ENCODE measurements around the gene PABPN1L.

Gene PABPN1L

DNA sequence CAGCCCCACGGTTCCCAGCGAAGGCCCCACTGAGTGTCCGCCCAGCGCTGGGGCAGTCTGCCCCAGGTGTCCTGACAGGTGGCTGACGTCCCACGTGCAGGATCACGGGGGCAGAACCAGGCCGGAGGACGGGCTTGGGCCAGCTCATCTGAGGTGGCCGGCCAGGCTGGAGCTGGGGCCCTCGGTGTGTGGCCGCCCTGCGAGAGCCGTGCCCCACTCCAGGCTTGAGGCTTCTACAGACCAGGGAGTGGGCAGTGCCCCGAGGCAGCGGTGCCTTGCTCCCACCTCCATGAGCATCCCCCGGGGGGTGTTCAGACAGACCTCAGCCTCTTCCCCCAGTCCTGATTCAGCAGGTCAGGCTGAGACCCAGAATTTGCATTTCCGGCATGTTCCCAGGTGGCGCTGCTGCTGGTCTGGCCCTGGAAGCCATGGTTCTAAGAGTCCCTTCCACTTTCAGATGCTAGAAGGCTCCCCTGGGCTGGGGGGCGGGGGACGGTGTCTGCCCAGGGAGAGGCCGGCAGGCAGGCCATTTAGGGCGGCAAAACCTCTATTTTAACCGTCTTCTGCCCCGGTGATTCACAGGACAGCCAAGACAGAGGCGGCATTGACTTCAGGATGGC, 35.4 kb upstream of the PABPN1L start:
- Histone ChIP-seq H3K9me3 (ENCODE audit: control insufficient read depth, insufficient read depth, low read length) (no peaks in the 10 kb centered on the region), H3K27me3 (ENCODE audit: control insufficient read depth, low read length) (no peaks in the 10 kb centered on the region), H3F3A (ENCODE audit: control insufficient read depth, insufficient read depth) (no peaks in the 10 kb centered on the region), H3K9me2 (replicated peaks; ENCODE audit: control insufficient read depth, low read length) (no peaks in the 10 kb centered on the region), H3K4me3 (ENCODE audit: low read length) (no peak overlapping the region), H3K36me3 (ENCODE audit: control insufficient read depth, low read length) (peaks cover 58% of the 10 kb centered on the region), H3K4me2 (ENCODE audit: low read length) (no peak overlapping the region), H3K79me2 (ENCODE audit: control insufficient read depth, low read length) (peaks cover 38% of the 10 kb centered on the region), H4K20me1 (ENCODE audit: control insufficient read depth, insufficient read depth, low read depth, low read length) (peaks cover 19% of the 10 kb centered on the region; the same call in 1 of the 2 replicates), H3K4me1 (ENCODE audit: control insufficient read depth, low read length) (peaks cover 11% of the 10 kb centered on the region), H3K27ac (ENCODE audit: low read depth, low read length) (no peak overlapping the region)
- TF ChIP-seq, protein P1, sequence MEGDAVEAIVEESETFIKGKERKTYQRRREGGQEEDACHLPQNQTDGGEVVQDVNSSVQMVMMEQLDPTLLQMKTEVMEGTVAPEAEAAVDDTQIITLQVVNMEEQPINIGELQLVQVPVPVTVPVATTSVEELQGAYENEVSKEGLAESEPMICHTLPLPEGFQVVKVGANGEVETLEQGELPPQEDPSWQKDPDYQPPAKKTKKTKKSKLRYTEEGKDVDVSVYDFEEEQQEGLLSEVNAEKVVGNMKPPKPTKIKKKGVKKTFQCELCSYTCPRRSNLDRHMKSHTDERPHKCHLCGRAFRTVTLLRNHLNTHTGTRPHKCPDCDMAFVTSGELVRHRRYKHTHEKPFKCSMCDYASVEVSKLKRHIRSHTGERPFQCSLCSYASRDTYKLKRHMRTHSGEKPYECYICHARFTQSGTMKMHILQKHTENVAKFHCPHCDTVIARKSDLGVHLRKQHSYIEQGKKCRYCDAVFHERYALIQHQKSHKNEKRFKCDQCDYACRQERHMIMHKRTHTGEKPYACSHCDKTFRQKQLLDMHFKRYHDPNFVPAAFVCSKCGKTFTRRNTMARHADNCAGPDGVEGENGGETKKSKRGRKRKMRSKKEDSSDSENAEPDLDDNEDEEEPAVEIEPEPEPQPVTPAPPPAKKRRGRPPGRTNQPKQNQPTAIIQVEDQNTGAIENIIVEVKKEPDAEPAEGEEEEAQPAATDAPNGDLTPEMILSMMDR (IDR thresholded peaks at IDR 0.05; ENCODE audit: low read depth, low read length, poor library complexity, severe bottlenecking): no peak
- TF ChIP-seq EZH2phosphoT487 (IDR thresholded peaks at IDR 0.05; ENCODE audit: borderline replicate concordance, low read length): no peak

DNA sequence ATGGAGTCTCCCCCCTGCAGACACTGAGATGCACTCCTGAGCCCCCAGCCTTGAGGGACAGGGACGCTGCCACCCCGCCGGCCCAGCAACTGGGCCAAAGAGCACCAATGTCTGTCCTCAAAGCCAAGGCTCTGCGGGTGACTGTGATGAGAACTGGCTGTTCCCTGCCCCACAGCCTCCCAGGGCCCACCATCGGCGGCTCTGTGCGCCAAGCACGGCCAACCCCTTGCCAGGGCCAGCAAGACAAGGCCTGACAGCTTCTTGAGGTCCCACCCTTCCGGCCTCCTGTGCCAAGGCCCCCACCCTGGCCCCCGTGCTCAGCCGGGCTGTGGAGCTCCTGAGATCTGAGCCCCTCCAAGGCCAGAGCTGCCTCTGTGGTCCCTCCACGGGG, 34.2 kb upstream of the PABPN1L start:
- Histone ChIP-seq H3K27me3 (ENCODE audit: control insufficient read depth, low read length) (no peaks in the 10 kb centered on the region), H3F3A (ENCODE audit: control insufficient read depth, insufficient read depth) (no peaks in the 10 kb centered on the region), H3K9me2 (replicated peaks; ENCODE audit: control insufficient read depth, low read length) (no peaks in the 10 kb centered on the region), H3K27ac (ENCODE audit: low read depth, low read length) (no peak overlapping the region), H3K4me2 (ENCODE audit: low read length) (no peak overlapping the region), H4K20me1 (ENCODE audit: control insufficient read depth, insufficient read depth, low read depth, low read length) (peaks cover 13% of the 10 kb centered on the region; the same call in 1 of the 2 replicates), H3K79me2 (ENCODE audit: control insufficient read depth, low read length) (peaks cover 26% of the 10 kb centered on the region), H3K9me3 (ENCODE audit: control insufficient read depth, insufficient read depth, low read length) (no peaks in the 10 kb centered on the region), H3K4me1 (ENCODE audit: control insufficient read depth, low read length) (peaks cover 3% of the 10 kb centered on the region), H3K4me3 (ENCODE audit: low read length) (no peak overlapping the region), H3K36me3 (ENCODE audit: control insufficient read depth, low read length) (peaks cover 70% of the 10 kb centered on the region)
- no peak for TF ChIP-seq EZH2phosphoT487 (IDR thresholded peaks at IDR 0.05; ENCODE audit: borderline replicate concordance, low read length)
- TF ChIP-seq, protein P1 (IDR thresholded peaks at IDR 0.05; ENCODE audit: low read depth, low read length, poor library complexity, severe bottlenecking): no peak

- Histone ChIP-seq H3K9me3 (ENCODE audit: control insufficient read depth, insufficient read depth, low read length) (peaks cover under 1% of the 10 kb centered on the region; the same call in 1 of the 2 replicates), H3K4me3 (ENCODE audit: low read length) (no peak overlapping the region), H4K20me1 (ENCODE audit: control insufficient read depth, insufficient read depth, low read depth, low read length) (peaks cover 11% of the 10 kb centered on the region; the same call in 1 of the 2 replicates), H3K4me2 (ENCODE audit: low read length) (no peak overlapping the region), H3K4me1 (ENCODE audit: control insufficient read depth, low read length) (no peaks in the 10 kb centered on the region), H3F3A (ENCODE audit: control insufficient read depth, insufficient read depth) (no peaks in the 10 kb centered on the region), H3K27ac (ENCODE audit: low read depth, low read length) (no peak overlapping the region), H3K79me2 (ENCODE audit: control insufficient read depth, low read length) (peaks cover 22% of the 10 kb centered on the region), H3K36me3 (ENCODE audit: control insufficient read depth, low read length) (peaks cover 71% of the 10 kb centered on the region), H3K27me3 (ENCODE audit: control insufficient read depth, low read length) (no peaks in the 10 kb centered on the region), H3K9me2 (replicated peaks; ENCODE audit: control insufficient read depth, low read length) (no peaks in the 10 kb centered on the region)
- TF ChIP-seq EZH2phosphoT487 (IDR thresholded peaks at IDR 0.05; ENCODE audit: borderline replicate concordance, low read length): no peak
- TF ChIP-seq, protein P1 (IDR thresholded peaks at IDR 0.05; ENCODE audit: low read depth, low read length, poor library complexity, severe bottlenecking): no peak
Observed at GRCh38 chr16:88899901-88900661, 33.6 kb upstream of the PABPN1L start.

All from DOHH2 (cell line).